Umbilical cord (tissue), 2 donors: ENCODE measurements around the gene TRIM4. TPM values are rescaled to one million over a fixed set of nuclear protein-coding genes. Genes with fewer than 3 reads are reported as not detected.
"Not testable (repeated sequence)": the region's sequence is repeated elsewhere in the genome, so short reads cannot be mapped to it uniquely, and the experiment has no call there.

Experiments used
- DNase-seq: peaks from one replicate; pipeline ENCODE4 v3.0.0-alpha.2; 2015; ENCODE audit warnings: low spot score
- total RNA-seq: library from RNA; depleted of rRNA; stranded (reverse); fragments of >200 nt; gene quantifications from one replicate; pipeline ENCODE4 v1.2.3, GENCODE V29; 2014; ENCODE audit warnings: low replicate concordance; ENCODE audit not compliant: insufficient read depth

Gene TRIM4, protein sequence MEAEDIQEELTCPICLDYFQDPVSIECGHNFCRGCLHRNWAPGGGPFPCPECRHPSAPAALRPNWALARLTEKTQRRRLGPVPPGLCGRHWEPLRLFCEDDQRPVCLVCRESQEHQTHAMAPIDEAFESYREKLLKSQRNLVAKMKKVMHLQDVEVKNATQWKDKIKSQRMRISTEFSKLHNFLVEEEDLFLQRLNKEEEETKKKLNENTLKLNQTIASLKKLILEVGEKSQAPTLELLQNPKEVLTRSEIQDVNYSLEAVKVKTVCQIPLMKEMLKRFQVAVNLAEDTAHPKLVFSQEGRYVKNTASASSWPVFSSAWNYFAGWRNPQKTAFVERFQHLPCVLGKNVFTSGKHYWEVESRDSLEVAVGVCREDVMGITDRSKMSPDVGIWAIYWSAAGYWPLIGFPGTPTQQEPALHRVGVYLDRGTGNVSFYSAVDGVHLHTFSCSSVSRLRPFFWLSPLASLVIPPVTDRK
- 24.6 TPM for total RNA-seq

DNA sequence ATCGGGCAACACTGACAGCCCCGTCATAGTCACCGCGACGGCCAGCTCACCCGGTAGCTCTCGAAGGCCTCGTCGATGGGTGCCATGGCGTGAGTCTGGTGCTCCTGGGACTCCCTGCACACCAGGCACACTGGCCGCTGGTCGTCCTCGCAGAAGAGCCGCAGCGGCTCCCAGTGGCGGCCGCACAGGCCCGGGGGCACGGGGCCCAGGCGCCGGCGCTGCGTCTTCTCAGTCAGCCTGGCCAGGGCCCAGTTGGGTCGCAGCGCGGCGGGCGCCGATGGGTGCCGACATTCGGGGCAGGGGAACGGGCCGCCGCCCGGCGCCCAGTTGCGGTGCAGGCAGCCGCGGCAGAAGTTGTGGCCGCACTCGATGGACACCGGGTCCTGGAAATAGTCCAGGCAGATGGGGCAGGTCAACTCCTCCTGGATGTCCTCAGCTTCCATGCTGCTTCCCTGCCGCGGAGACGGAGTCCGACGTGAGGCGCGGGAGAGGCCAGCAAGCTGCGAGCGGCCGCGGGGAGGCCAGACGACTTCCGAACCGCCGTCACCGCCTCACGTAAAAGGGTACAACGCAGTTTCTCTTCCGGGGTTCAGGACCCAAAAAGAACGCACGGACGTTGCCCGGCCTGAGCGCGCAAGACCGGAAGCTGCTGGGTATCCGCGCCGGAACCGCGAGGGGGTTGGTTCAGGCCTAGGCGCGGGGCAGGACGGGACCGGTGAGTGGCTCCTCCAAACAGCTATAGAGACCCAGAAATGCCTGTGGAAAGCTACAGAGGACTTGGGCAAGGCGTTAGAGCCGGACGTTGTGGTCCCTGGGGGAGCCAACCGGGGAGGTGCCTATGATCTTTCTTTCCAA is at the start of gene TRIM4:
TRIM4 (minus strand) TSS at position 572 of the 855 bp plus-strand sequence; CDS start at position 443, 129 bp downstream.
- DNase-seq = peak; percentile 95

DNA sequence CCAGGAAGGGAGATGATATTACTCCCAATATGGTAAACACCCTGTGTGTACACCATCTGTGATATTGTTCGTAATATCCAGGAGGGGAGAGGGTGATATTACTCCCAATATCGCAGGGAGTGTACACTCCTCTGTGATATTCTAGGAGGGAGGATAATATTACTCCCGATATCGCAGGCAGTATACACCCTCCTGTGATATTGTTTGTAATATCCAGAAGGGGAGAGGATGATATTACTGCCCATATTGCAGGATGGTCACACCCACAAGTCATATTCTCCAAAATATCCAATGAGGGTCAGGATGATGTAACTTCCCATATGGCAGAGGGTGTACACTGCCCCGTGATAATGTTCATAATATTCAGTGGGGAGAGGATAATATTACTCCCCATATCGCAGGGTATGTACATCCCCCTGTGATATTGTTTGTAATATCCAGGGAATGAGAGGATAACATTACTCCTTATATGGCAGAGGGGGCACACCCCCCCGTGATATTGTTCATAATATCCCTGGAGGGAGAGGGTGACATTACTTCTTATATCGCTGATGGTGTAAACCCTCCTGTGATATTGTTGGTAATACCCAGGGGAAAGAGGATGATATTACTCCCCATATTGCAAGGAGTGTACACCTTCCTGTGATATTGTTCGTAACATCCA is 39.4 kb upstream of the TRIM4 start:
- DNase-seq = no peak

DNA sequence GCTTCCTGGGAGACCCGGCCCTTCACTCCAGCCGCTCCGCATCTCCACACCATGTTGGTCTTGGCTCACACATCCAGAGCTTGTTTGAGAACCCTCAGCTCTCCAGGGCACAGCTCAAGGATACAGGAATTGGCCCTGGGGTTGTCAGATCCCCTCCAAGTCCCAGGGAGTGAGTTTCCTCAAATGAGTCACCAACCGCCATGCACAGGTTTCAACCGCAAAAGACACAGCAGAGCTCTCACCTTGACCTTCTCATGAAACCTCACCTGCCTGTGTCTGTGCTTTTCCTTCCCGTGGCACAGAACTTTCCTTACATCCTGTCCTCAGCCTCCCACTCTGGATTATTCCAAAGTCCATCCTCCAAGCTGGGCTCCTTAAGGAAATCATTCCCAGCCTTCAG is 35.9 kb upstream of the TRIM4 start:
- no peak for DNase-seq

DNA sequence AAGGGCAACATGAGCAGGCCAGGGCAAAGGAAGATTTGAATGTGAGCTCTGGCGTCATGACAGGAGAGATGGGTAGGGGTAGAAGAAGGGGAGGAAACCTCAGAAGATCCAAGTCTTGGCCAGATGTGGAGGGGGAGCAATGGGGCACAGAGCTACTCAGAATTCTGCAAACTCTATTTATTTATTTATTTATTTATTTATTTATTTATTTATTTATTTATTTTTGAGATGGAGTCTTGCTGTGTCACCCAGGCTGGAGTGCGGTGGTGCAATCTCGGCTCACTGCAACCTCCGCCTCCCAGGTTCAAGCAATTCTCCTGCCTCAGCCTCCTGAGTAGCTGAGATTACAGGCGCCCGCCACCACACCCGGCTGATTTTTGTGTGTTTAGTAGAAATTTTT is 35.3 kb upstream of the TRIM4 start:
- DNase-seq = not testable (repeated sequence)

DNA sequence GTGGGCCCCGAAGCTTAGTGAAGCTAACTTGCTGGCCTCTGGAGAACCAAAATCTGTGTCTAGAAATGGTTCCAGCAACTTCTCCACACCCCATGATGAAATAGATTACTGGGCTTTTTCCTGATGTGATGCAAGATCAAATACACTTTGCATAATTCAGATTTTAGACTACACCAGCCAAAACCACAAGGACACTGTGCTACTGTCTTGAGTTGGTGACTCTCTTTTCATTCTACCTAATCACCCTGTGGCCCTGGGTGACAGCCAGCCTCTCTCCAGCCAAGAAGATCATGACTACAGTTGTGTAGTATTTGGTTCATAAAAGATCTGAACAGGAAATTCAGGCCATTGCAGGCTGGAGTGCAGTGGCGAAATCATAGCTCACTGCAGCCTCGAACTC is 34.3 kb upstream of the TRIM4 start:
- DNase-seq = no peak

DNA sequence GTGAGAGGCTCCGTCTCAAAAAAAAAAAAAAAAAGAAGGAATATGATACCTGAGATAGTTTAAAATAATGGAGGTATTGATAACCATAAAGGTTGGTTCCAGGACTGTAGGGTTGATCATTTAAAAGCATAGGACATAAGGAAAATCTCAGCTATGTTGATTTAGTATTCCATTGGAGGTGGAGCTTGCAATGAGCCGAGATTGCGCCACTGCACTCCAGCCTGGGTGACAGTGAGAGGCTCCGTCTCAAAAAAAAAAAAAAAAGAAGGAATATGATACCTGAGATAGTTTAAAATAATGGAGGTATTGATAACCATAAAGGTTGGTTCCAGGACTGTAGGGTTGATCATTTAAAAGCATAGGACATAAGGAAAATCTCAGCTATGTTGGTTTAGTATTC is 33.3 kb upstream of the TRIM4 start:
- DNase-seq = not testable (repeated sequence)

DNA sequence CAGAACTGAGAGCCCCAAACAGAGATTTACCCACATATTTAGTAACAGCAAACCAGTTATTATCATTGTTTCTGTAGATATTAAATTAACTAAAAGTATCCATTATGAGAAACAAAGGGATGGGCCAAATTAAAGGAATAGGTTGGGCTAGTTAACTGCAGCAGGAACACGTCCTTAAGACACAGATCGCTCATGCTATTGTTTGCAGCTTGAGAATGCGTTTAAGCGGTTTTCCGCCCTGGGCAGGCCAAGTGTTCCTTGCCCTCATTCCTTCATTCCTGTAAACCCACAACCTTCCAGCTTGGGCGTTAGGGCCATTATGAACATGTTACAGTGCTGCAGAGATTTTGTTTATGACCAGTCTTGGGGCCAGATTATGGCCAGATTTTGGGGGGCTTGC is 31.5 kb upstream of the TRIM4 start:
- not testable (repeated sequence) for DNase-seq

DNA sequence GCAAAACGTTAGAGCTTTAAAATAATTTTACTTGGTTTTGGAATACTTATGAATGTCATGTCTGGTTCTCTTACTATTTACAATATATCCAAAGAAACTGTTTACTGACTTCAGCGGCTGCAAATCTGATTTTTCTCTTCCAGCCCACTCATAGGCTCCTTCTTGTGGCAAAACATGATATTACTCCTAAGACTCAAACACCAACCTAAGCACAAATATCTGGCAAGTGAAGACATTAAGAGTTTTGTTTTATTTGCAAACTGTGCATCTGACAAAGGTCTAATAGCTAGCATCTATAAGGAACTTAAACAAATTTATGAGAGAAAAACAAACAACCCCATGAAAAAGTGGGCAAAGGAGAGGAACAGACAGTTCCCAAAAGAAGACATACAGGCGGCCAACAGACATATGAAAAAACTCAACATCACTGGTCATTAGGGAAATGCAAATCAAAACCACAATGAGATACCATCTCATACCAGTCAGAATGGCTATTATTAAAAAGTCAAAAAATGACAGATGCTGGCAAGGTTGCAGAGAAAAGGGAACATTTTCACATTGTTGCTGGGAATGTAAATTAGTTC is 30.4 kb upstream of the TRIM4 start:
- DNase-seq = no peak

DNA sequence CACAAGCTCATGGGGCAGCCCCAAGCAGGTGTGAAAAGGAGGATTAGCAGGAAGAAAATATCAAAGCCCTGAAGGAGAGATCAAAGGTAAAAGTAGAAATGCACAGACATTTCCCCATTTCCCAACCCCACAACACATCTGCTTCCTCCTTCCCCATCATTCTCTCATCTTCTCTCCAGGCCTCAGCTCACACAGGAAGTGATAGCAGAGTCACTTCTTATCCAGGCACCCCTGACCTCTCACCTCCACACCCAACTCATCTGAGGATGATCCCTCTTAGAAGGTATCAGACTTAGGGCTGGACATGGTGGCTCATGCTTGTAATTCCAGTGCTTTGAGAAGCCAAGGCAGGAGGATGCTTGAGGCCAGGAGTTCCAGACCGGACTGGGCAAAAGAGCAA is 28.3 kb upstream of the TRIM4 start:
- DNase-seq = no peak

DNA sequence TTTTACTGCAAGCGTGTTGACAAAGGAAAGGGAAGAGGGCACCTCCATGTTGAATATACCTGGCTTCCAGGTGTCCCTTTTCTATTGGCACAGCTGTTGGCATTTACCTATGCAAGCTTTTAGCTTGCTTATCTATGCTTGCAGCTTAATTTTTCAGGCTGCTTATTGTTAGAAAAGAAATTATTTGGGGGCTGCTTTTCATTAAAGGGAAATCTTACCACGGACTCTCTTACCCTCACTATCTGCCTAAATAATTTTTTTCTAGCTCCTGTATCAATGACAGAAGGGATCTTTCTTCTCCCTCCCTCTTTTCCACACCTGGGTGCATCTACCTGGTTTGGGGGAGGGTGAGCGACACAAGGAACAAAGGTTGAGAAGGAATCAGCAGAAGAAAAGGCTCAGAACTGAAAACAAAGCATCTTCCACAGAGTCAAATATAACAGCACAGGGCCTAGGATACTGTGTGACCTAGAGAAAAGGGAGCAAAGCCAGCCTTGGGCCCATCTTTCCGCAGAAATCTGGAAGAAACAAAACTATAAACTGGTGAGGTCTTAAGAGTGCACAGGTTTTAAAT is 25.3 kb upstream of the TRIM4 start:
- no peak for DNase-seq

DNA sequence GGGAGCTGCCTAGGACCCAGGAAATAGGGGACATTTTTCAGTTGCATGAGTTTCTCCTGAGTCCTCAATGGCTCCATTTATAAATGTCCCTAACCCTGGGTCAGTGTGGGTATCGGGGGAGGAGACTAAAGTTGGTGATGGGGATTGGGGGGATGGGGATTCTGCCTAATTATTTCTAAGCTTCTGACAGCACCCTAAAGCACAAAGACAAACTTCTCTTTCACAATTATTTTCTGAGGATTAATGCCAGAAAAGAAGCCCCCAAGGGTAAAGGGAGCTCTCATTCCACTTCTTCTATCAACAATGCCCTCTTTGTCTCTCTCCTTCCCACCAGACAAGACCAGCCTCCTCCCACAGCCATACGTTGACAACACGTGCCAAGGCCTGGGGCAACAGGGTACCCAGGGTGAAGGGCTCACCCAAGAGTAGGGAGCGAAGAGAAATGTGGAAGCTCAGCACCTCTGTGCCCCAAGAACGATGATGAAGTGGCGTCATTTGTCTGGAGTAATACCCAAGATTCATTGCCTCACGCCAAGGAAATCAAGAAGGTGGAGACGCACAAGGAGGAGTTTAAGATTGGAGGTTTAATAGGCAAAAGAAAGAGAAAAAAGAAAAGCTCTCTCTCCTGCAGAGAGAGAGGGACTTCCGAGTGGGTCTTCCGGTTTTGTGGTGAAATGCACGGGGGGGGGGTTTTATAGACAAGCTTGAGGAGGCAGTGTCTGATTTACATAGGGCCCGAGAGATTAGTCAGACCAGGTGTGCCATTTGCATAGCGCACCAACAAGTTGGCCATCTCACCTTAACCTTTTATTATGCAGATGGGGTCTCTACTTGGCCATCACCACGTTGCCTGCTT is 24.5 kb upstream of the TRIM4 start:
- DNase-seq = no peak

DNA sequence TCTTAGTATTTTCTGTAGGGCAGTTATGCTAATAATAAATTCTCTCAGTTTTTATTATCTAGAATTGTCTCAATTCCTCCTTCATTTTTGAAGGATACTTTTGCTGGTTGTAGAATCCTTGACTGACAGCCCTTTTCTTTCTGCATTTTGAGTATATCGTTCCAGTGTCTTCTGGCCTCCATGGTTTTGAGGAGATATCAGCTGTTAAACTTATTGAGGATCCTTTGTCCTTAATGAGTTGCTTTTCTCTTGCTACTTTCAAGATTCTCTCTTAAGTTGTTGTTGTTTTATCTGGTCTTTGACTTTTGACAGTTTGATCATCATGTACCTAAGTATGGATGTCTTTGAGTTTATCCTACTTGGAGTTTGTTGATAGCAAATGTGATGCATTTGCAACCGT is 19.0 kb upstream of the TRIM4 start:
- DNase-seq = no peak

DNA sequence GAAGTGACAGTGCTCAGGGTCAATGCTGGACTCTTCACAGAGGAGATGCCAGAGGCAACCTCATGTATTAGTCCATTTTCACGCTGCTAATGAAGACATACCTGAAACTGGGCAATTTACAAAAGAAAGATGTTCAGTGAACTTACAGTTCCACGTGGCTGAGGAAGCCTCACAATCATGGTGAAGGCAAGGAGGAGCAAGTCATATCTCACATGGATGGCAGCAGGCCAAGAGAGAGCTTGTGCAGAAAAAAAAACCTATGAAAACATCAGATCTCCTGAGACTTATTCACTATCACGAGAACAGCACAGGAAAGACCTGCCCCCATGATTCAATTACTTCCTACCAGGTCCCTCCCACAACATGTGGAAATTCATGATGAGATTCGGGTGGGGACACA is 15.7 kb upstream of the TRIM4 start:
- not testable (repeated sequence) for DNase-seq

DNA sequence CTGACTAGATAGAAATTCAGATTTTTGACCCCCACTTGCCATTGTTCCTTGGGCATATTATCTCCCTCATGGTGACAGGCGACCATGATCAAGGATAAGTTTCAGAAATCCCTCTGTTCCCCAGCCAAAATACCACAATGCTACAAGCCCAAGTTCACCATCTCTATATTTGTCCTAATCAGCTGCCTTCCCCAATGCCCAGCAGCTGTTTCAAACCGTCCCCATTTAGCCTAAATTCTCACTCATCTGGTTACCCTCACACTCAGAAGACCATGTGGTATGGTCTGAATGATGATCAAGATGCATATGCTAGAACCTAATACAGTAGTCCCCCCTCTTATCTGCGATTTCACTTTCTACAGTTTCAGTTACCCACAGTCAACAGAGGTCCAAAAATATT is 11.0 kb upstream of the TRIM4 start:
- DNase-seq = no peak

DNA sequence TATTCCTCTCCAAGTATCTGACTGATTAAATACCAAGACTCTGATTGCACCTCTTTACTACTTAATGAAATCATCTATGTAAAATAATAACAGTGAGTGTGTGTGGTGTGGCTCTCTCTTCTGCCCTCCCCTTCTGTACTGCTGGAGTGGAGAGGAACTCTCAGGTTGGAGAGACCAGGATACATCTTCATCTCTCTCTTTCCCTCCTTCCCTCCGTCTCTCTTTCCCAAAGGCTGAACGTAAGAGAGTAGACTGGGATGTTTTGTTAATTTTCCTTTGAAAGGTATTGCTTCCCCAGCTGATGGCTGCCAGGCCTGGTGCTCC is 10.4 kb upstream of the TRIM4 start:
- no peak for DNase-seq

DNA sequence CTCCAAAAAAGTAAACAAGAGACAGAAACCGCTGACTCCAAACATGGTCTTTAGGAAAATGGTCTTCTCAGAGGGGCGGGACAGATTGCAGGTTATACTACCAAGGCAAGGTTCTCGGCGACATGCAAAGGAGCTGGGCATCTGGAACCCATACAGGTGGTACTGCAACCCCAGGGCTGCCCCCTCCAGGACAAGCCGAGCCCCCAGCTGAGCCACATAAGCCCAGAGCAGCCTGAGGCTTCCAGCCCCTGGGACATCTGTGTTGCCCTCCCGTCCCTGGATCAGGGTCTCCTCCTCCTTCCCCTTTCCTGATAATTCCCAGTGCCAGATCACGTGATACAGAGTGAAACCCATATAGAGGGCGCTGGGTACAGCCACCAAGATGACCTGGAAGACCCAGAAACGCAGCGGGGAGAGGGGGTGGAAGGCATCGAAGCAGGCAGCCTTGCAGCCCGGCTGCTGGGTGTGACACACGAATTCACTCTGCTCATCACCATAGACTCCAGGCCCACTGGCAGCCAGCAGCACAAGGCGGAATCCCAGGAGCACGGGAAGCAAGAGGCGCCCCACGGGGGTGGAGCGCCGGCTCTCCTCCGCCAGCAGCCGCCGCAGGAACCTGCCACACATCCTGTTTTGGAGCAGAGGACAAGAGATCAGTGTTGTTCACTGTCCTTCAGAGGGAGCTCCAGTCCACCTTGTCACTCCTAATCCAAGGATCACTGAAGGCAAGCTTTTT is 9.8 kb upstream of the TRIM4 start, which contains the start of gene GJC3:
GJC3 (minus strand) TSS at position 627 of the 736 bp plus-strand sequence; CDS start at position 627, 0 bp downstream.
- peak; percentile 69 for DNase-seq

DNA sequence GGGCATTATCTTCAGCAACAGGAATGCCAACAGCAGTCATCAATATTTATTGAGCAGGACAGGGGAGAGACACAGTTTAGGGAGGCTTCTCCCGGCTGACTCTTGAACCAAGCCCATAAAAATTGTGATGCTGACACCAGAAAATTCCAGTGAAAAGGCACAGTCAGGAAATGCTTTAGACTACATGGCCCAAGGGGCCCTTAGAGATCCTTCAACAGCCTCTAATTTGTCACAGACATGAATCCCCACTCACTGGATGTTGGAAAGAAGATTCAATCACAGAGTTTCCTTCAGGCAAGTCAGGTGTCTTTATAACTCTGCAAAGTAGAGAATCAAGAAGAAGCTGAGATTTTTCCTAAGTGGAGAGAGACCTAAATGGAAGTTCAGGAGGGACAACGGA is 8.9 kb upstream of the TRIM4 start:
- DNase-seq = no peak

DNA sequence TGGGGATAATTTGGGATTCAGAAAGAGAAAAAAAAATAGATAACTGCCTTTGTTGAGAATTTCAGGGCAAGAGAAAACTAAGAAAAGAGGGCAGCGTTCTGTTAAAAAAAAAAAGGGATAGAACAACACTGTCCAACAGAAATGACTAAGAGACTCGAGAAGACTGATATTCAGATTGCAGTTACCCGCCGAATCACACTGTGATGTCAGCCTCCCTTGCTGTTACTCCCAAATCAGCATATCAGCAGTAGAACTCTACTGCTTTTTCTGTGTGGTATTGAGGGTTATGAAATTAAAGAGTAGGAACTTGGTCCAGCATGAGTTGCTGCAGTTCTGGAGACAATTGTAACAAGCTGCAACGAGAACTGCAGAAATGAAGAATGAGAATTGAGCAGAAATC is 8.2 kb upstream of the TRIM4 start:
- DNase-seq = no peak

DNA sequence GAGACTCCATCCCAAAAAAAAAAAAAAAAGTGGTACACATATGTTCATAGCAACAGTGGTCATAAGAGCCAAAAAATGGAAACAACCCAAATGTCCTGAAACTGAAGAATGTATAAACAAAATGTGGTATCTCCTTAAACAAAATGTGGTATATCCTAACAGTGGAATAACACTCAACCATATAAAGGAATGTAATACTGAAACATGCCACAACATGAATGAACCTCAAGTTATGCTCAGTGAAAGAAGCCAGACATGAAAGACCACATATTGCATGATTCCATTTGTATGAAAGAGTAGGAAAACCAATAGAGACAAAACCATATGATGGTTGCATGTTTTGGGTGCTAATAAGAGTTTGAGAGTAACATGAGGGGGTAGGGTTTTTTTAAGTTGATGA is 7.0 kb upstream of the TRIM4 start:
- no peak for DNase-seq

DNA sequence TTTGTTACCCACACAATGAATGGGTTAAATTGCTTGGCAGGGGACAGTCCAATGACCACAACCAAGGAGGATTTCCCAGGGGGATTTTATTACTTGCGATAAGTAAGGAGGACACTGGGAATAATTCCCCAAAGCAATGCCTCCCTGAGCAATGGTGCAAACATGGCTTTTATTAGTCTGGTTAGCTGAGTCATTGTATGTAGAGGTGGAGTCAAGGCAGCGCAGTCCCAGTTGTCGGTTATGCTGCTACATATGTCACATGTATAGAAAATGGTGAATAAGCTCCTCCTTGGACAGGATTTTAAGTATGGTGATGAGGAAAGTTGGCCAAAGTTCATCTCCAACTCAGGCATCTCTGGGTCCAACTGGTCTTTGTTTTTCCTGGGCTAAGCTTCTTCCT is 3.9 kb upstream of the TRIM4 start:
- DNase-seq = no peak
